DND-41 (cell line): ENCODE results near the gene FOCAD.

Experiments used
- ATAC-seq: fragments of 200-7000 bp; cut with Tn5 transposase; 3 replicates; pipeline ENCODE4 v1.9.1; 2021; ENCODE audit warnings: low read depth; ENCODE audit not compliant: insufficient read depth
- DNase-seq: peaks from one replicate; pipeline ENCODE4 v3.0.0-alpha.2; 2020
- H2AFZ ChIP-seq: 2 replicates; pipeline ENCODE4 v1.6.0; 2012; ENCODE audit warnings: low read depth, low read length
- H3K27ac ChIP-seq: 2 replicates; pipeline ENCODE4 v1.5.1; 2012; ENCODE audit warnings: low read length, inconsistent platforms
- H3K27me3 ChIP-seq: fragments of 200-600 bp; sonication (generic); 2 replicates; pipeline ENCODE4 v1.6.0; 2012; ENCODE audit warnings: low read length, mild to moderate bottlenecking, inconsistent platforms; ENCODE audit not compliant: insufficient read depth, poor library complexity
- H3K36me3 ChIP-seq: 2 replicates; pipeline ENCODE4 v1.5.1; 2012; ENCODE audit warnings: low read length, inconsistent platforms; ENCODE audit not compliant: insufficient read depth
- H3K4me1 ChIP-seq: 2 replicates; pipeline ENCODE4 v1.5.1; 2012; ENCODE audit warnings: mild to moderate bottlenecking, low read length; ENCODE audit not compliant: insufficient read depth
- H3K4me2 ChIP-seq: 2 replicates; pipeline ENCODE4 v1.6.0; 2012; ENCODE audit warnings: mild to moderate bottlenecking, moderate library complexity, low read length, inconsistent platforms; ENCODE audit not compliant: insufficient read depth
- H3K4me3 ChIP-seq, 2 experiments: fragments of 200-600 bp in 1 of 2; shearing (Covaris generic) in 1 of 2; 2 replicates each; pipeline ENCODE4 v1.5.1; 2012 to 2016; ENCODE audit warnings: inconsistent platforms in 2 of 2, low read length in 2 of 2, mild to moderate bottlenecking in 2 of 2, low read depth in 1 of 2, moderate library complexity in 1 of 2
- H3K79me2 ChIP-seq: 2 replicates; pipeline ENCODE4 v1.6.0; 2012; ENCODE audit warnings: low read length, inconsistent platforms; ENCODE audit not compliant: insufficient read depth
- H3K9ac ChIP-seq: 2 replicates; pipeline ENCODE4 v1.6.0; 2012; ENCODE audit warnings: low read depth, mild to moderate bottlenecking, inconsistent platforms, low read length, moderate library complexity
- H3K9me3 ChIP-seq: 2 replicates; pipeline ENCODE4 v1.5.1; 2012; ENCODE audit warnings: low read length, moderate library complexity, mild to moderate bottlenecking, inconsistent platforms; ENCODE audit not compliant: insufficient read depth, severe bottlenecking
- H4K20me1 ChIP-seq: 2 replicates; pipeline ENCODE4 v1.6.0; 2012; ENCODE audit warnings: low read length; ENCODE audit not compliant: insufficient read depth
- EZH2 ChIP-seq: IDR thresholded peaks from 3 replicates; pipeline ENCODE4 v1.6.1; 2012; ENCODE audit warnings: borderline replicate concordance, low read depth, mild to moderate bottlenecking, moderate library complexity, low read length, inconsistent platforms; ENCODE audit not compliant: severe bottlenecking
- TF ChIP-seq, protein P1 (sequence below): IDR thresholded peaks from 2 replicates; pipeline ENCODE4 v1.5.1; 2012; ENCODE audit warnings: borderline replicate concordance, low read length, moderate library complexity, mild to moderate bottlenecking; ENCODE audit not compliant: poor library complexity, severe bottlenecking; ENCODE audit errors: extremely low read depth

The FOCAD gene

DNA sequence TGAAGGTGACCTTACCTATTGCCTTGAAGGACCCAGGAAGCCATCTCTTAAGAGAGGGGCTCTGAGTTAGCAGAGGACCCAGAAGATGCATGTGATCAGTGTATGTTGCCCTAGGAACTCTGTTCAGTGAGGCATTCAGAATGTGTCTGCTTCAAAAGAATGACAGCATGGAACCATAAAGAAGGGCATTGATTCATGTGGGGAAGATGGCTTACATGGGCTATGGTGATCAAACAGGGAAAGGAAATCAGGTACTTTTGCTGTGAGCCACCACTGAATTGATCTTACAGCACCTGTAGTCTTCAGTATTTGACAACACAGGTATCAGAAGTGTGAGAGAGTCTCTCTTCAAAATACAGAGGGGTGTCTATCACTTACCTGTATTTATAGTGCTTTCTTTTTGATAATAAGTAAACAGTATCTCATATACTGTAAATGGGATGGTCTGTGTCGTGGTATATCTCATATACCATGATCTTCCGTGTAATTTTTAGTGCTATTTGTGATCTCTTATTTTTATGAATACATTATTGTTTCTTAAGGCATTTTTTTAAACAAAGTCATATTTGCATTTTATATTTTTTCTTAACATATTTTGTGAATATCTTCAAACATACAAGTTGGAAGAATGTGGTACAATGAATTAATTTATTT is 57.0 kb downstream of the FOCAD start:
- Histone ChIP-seq H3K9me3 (no peaks in the 10 kb centered on the region), H3K27ac (no peak overlapping the region), H3K79me2 (no peaks in the 10 kb centered on the region), H3K27me3 (no peaks in the 10 kb centered on the region), H3K4me1 (no peaks in the 10 kb centered on the region), H3K4me3 (no peak overlapping the region), H3K36me3 (peaks cover 29% of the 10 kb centered on the region), H3K9ac (no peak overlapping the region), H4K20me1 (no peaks in the 10 kb centered on the region), H2AFZ (no peak overlapping the region), H3K4me2 (no peak overlapping the region)
- DNase-seq (no peak), ATAC-seq (no peak)
- TF ChIP-seq EZH2, result no peak
- TF ChIP-seq, protein P1, sequence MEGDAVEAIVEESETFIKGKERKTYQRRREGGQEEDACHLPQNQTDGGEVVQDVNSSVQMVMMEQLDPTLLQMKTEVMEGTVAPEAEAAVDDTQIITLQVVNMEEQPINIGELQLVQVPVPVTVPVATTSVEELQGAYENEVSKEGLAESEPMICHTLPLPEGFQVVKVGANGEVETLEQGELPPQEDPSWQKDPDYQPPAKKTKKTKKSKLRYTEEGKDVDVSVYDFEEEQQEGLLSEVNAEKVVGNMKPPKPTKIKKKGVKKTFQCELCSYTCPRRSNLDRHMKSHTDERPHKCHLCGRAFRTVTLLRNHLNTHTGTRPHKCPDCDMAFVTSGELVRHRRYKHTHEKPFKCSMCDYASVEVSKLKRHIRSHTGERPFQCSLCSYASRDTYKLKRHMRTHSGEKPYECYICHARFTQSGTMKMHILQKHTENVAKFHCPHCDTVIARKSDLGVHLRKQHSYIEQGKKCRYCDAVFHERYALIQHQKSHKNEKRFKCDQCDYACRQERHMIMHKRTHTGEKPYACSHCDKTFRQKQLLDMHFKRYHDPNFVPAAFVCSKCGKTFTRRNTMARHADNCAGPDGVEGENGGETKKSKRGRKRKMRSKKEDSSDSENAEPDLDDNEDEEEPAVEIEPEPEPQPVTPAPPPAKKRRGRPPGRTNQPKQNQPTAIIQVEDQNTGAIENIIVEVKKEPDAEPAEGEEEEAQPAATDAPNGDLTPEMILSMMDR, result no peak

DNA sequence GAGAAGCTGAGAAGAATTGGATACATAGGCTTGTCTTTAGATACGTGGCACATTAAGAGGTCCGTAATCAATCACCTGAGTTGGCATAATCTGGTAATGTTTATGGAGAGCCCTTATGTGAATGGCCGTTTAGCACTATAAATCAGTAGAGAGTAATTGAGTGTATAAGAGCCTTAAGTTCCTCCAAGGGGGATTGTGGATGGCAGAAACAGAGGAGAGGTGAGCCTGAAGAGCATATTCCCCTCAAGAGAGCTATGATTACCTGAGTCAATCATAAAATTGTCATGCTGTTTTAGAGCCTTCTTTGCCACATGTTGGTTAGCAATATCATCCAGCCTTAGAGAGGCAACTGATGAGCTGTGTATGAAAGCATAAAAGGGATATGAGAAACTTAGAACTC is 58.8 kb downstream of the FOCAD start:
- TF ChIP-seq EZH2, result no peak
- TF ChIP-seq, protein P1, result no peak
- Histone ChIP-seq H3K27ac (no peak overlapping the region), H3K9ac (no peak overlapping the region), H3K79me2 (no peaks in the 10 kb centered on the region), H2AFZ (no peak overlapping the region), H3K4me3 (no peak overlapping the region), H3K27me3 (no peaks in the 10 kb centered on the region), H4K20me1 (no peaks in the 10 kb centered on the region), H3K4me1 (no peaks in the 10 kb centered on the region), H3K36me3 (peaks cover 25% of the 10 kb centered on the region), H3K9me3 (no peaks in the 10 kb centered on the region), H3K4me2 (no peak overlapping the region)
- DNase-seq (no peak), ATAC-seq (no peak)

DNA sequence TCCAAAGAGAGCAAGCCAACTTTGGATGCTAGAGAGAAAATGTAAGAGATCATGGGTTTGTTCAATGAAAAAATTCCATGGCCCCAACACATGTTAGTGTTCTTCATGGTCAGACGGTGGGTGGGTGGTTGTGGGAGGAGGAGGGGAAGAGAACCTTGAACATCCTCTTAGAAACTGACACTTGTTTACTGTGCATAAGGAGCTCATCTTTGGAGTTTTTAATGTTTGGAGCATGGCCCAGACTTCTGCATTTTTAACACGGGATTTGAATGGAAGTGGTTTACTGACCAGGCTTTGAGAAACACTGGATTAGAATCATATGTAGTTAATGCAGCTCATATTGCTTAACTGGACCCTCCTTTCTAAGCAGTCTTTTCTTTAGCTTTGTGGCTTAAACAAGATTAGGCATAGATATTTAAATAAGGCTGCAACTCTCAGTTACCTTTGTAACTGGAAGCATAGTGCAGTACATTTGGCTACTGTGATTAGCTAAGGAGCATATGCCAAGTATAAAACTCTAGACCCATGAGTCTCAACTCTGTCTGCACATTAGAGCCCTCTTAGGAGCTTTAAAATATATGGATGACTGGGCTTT is 60.1 kb downstream of the FOCAD start:
- H3K27me3 ChIP-seq, result no peaks in the 10 kb centered on the region
- ATAC-seq, result no peak
- no peak overlapping the region for H3K9ac ChIP-seq
- no peak overlapping the region for H3K4me2 ChIP-seq
- TF ChIP-seq EZH2, result no peak
- TF ChIP-seq, protein P1, result no peak
- H3K79me2 ChIP-seq, result no peaks in the 10 kb centered on the region
- H3K4me3 ChIP-seq, result no peak overlapping the region
- no peaks in the 10 kb centered on the region for H3K9me3 ChIP-seq
- no peak for DNase-seq
- H3K4me1 ChIP-seq, result no peaks in the 10 kb centered on the region
- no peak overlapping the region for H3K27ac ChIP-seq
- no peaks in the 10 kb centered on the region for H4K20me1 ChIP-seq
- H3K36me3 ChIP-seq, result peaks cover 18% of the 10 kb centered on the region; the same call in 1 of the 2 replicates
- no peak overlapping the region for H2AFZ ChIP-seq
